Neural cell (in vitro differentiated cells): ENCODE measurements around the gene CCL8.

Source experiments
- CTCF ChIP-seq: fragments of 450-650 bp; IDR thresholded peaks from 2 replicates; pipeline ENCODE4 v1.5.1; 2014; ENCODE audit warnings: antibody characterized with exemption, mild to moderate bottlenecking, moderate library complexity; ENCODE audit not compliant: poor library complexity, severe bottlenecking
- EZH2 ChIP-seq: fragments of 200-600, 300-800 bp; shearing (Covaris generic), sonication (generic); IDR thresholded peaks from 2 replicates; pipeline ENCODE4 v1.6.1; 2014; ENCODE audit warnings: antibody characterized with exemption, low read length, borderline replicate concordance, mild to moderate bottlenecking; ENCODE audit not compliant: insufficient read depth, poor library complexity, severe bottlenecking
- MXI1 ChIP-seq: fragments of 450-650 bp; conservative IDR thresholded peaks from 2 replicates; pipeline ENCODE4 v1.6.1; 2014; ENCODE audit warnings: antibody characterized with exemption, mild to moderate bottlenecking; ENCODE audit not compliant: poor library complexity, severe bottlenecking
- POLR2AphosphoS5 ChIP-seq: IDR thresholded peaks from 2 replicates; pipeline ENCODE4 v1.6.1; 2012
- TAF1 ChIP-seq: IDR thresholded peaks from 2 replicates; pipeline ENCODE4 v1.6.1; 2012; ENCODE audit warnings: low read depth
- TF ChIP-seq, protein P1 (sequence below): IDR thresholded peaks from 2 replicates; pipeline ENCODE4 v1.6.1; 2012; ENCODE audit warnings: borderline replicate concordance

- TF ChIP-seq POLR2AphosphoS5 (no peak), EZH2 (no peak), TAF1 (no peak), MXI1 (no peak), CTCF (no peak)
- TF ChIP-seq, protein P1, sequence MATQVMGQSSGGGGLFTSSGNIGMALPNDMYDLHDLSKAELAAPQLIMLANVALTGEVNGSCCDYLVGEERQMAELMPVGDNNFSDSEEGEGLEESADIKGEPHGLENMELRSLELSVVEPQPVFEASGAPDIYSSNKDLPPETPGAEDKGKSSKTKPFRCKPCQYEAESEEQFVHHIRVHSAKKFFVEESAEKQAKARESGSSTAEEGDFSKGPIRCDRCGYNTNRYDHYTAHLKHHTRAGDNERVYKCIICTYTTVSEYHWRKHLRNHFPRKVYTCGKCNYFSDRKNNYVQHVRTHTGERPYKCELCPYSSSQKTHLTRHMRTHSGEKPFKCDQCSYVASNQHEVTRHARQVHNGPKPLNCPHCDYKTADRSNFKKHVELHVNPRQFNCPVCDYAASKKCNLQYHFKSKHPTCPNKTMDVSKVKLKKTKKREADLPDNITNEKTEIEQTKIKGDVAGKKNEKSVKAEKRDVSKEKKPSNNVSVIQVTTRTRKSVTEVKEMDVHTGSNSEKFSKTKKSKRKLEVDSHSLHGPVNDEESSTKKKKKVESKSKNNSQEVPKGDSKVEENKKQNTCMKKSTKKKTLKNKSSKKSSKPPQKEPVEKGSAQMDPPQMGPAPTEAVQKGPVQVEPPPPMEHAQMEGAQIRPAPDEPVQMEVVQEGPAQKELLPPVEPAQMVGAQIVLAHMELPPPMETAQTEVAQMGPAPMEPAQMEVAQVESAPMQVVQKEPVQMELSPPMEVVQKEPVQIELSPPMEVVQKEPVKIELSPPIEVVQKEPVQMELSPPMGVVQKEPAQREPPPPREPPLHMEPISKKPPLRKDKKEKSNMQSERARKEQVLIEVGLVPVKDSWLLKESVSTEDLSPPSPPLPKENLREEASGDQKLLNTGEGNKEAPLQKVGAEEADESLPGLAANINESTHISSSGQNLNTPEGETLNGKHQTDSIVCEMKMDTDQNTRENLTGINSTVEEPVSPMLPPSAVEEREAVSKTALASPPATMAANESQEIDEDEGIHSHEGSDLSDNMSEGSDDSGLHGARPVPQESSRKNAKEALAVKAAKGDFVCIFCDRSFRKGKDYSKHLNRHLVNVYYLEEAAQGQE, result no peak
Measured at GRCh38 chr17:34299956-34300577, 19.2 kb upstream of the CCL8 start.
